Epithelial cell of esophagus (primary cell): Measurements from ENCODE around the gene ALPL.

Experiments used
- DNase-seq: peaks from one replicate; pipeline ENCODE4 v3.0.0; 2010; ENCODE audit warnings: low read depth
- H3K4me3 ChIP-seq: 2 replicates; pipeline ENCODE4 v1.5.1; 2011; ENCODE audit warnings: mild to moderate bottlenecking, low read length, control low read depth
- CTCF ChIP-seq: IDR thresholded peaks from 2 replicates; pipeline ENCODE4 v1.5.1; 2011; ENCODE audit warnings: low read depth, mild to moderate bottlenecking, low read length, control low read depth, inconsistent platforms; ENCODE audit not compliant: insufficient read depth; ENCODE audit errors: missing control alignments

ALPL gene

GRCh38 chr1:21572221-21572620, 63.0 kb downstream of the ALPL start:
- no peak for TF ChIP-seq CTCF
- DNase-seq: no peak
- H3K4me3 ChIP-seq: no peak overlapping the region

GRCh38 chr1:21572735-21573277, 63.6 kb downstream of the ALPL start:
- H3K4me3 ChIP-seq: no peak overlapping the region
- DNase-seq: no peak
- TF ChIP-seq CTCF: no peak

- no peak overlapping the region for H3K4me3 ChIP-seq
- no peak for TF ChIP-seq CTCF
- no peak for DNase-seq
Observed at GRCh38 chr1:21573475-21573874, 64.3 kb downstream of the ALPL start.

GRCh38 chr1:21573971-21574465, 64.8 kb downstream of the ALPL start:
- DNase-seq: peak; percentile 82
- peak; percentile 58 for TF ChIP-seq CTCF
- H3K4me3 ChIP-seq: no peak overlapping the region

GRCh38 chr1:21574466-21575151, 65.4 kb downstream of the ALPL start:
- H3K4me3 ChIP-seq: no peak overlapping the region
- no peak for TF ChIP-seq CTCF
- no peak for DNase-seq

- no peak overlapping the region for H3K4me3 ChIP-seq
- no peak for DNase-seq
- TF ChIP-seq CTCF: no peak
Observed at GRCh38 chr1:21575351-21575942, 66.2 kb downstream of the ALPL start.
